T-helper 2 cell treated with Interferon-gamma antibody and Interleukin-4, amounts not matched to agents 100 ng/mL and 5 ng/mL, for 36 hours (primary cell): ENCODE measurements around the gene RDH11. TPM values are rescaled to one million over a fixed set of nuclear protein-coding genes. Genes with fewer than 3 reads are reported as not detected.

Source experiments
- intact Hi-C: fragments of 100-400 bp; cut with micrococcal nuclease; formaldehyde crosslinking; loops from one replicate; pipeline ENCODE4 v1.15.1; 2023
- total RNA-seq: library from RNA; stranded (reverse); gene quantifications from 2 replicates; pipeline ENCODE4 v1.2.3, GENCODE V29; 2022

Gene RDH11
- total RNA-seq, 1 donor from 2014 or later: 46.6 TPM

DNA sequence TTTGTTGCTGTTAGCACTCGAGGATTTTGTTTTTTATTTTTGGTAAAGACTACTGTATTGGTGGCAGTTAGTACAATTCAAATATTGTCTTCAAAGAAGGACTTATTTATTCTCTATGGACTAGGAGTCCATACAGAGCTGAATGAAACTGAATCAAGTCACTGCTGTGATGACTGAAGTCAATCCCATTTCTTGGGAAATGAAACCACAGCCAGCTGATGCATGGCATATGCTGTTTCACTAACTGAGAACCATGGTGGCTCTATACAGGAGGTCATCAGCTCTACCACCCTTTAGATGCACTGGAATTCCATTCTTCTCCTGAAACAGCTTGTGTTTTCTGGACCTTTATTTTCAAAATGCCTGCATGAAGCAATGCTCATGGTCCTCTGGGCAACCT, 43.4 kb downstream of the RDH11 start:
- intact Hi-C loops: no loop called here

DNA sequence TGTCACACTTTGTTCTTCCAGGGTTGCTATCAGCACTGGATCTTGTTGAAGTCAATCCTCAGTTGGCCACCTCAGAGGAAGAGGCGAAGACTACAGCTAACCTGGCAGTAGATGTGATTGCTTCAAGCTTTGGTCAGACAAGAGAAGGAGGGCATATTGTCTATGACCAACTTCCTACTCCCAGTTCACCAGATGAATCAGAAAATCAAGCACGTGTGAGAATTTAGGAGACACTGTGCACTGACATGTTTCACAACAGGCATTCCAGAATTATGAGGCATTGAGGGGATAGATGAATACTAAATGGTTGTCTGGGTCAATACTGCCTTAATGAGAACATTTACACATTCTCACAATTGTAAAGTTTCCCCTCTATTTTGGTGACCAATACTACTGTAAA, 44.9 kb downstream of the RDH11 start:
- intact Hi-C loops: no loop called here

DNA sequence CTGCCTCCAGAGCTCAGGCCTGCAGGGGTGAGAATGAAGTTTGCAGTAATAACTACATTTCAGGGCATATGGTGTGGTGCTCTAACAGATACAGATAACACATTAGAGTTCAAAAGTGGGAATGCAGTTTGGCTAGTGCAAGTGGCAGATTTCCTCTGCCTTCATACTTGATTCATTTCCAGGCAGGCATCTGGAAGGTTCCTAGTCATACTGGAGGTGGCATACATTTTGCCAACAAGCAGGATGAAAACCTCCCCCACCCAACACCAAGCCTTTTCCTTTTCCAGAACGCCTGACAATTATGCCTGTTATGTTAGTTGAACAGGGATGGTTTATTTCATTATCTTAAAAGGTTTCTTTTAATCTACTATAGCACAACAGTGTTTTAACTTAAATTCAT, 45.4 kb downstream of the RDH11 start:
- intact Hi-C loops: no loop called here

DNA sequence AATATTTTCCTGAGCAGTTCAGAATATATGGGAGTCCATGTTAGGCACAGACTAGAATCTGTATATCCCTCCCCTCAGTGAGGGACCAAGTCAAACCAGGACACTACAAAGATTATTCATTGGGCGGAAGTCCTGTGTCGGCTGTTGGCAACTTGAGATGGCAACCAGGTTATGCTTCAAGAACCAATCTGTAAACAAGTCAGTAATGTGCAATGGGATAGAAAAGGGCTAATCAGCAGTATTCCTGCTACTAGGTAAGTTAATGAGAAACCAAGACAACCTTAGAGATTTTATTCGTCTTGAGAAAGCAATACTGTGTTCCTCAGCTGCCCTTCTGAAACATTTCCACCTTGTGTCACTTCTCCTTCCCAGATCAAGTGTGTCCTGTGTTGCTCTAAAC, 49.4 kb downstream of the RDH11 start:
- intact Hi-C loops: no loop called here

DNA sequence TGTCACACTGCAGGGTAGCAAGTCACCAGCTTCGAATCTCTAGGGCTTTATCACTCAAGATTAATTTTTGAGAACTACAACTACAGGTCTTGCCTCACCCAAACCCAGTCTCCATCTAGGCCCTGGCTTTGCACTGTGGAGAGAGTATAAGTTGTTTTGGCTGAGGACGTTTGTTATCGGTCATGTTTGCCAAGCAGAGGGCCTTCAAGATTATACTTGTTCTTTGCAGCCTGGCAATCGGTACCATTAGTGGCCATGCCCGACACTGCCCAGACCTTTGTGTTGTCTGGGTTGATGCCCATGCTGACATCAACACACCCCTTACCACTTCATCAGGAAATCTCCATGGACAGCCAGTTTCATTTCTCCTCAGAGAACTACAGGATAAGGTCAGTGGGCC, 50.1 kb downstream of the RDH11 start:
- intact Hi-C loops: no loop called here

DNA sequence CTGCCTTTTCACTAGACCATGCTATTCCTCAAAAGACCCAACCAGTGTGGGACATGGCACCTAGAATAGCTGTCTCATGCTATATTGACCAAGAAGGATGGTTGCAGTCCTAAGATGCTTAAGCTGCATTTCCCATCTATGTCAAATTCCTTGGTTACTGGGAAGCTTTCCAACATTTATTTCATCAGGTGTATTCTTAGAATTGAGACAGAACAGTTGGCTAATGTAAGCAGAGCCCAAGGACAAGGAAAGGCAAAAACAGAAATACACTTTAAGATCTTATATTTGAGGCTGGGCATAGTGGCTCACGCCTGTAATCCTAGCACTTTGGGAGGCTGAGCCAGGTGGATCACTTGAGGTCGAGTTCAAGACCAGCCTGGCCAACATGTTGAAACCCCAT, 51.1 kb downstream of the RDH11 start:
- intact Hi-C loops: no loop called here

DNA sequence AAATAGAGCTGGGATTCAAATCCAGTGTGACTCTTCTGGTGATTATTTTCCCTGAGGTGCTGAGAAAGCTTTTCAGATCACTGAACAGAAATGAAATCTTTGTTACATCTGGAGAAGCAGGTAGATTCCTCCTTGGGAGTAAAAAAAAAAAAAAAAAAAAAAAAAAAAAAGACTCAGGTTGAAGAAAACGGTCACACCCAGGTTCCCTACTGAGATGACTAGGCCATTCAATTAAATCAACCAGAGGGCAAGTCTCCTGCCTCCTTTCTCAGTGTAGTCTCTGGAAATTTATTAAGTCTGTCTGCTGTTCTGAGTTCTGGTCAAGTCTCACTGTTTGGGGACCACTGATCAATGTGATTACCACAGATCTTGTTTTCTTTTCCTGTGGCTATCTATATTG, 51.9 kb downstream of the RDH11 start:
- intact Hi-C loops: no loop called here

DNA sequence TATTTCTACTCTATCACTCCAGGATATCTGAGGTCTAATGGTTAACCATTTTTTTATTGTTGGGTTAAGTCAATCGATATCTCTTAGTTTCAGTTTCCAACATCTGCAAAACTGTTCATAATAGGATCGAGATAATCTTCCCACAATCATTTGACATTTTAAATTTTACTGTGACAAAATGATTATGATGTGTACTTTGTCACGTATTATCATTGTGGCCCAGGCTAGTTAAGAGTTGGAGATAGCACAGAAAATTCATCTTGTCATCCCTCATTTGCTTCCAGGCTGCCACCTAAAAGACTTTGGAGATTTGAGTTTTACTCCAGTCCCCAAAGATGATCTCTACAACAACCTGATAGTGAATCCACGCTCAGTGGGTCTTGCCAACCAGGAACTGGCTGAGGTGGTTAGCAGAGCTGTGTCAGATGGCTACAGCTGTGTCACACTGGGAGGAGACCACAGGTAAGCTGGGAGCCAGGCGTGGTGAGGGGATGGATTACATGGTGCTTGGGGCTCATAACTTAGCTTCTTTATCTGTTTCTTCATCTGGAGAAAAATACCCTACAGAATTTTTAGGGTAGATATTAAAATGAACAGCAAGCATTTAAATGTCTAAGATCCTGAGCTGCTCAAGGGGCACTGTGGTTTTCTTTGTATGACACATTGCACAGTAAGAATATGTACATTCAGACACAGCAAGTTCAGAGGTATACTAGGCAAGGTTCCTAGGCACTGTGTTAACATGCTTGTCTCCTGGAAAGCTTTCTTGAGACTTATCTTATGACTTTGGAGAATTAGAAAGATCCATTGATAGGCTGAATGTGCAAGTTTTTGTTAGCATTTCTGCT, 53.4 kb downstream of the RDH11 start:
- intact Hi-C loops: no loop called here

DNA sequence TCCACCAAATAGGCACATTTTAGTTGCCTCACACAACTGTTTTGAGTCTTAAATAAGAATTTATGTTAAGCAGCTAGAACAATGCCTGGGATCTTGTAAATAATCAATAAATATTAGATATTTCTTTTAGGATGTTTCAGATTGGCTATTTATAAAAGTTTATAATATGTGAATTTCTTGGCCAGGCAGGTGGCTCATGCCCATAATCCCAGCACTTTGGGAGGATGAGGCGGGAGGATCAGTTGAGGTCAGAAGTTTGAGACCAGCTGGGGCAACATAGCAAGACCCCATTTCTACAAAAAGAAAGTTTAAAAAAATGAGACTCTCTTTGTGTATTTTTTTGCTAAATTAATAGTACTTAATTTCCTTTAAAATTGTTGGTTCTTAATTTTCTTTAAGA, 54.1 kb downstream of the RDH11 start:
- intact Hi-C loops: no loop called here

DNA sequence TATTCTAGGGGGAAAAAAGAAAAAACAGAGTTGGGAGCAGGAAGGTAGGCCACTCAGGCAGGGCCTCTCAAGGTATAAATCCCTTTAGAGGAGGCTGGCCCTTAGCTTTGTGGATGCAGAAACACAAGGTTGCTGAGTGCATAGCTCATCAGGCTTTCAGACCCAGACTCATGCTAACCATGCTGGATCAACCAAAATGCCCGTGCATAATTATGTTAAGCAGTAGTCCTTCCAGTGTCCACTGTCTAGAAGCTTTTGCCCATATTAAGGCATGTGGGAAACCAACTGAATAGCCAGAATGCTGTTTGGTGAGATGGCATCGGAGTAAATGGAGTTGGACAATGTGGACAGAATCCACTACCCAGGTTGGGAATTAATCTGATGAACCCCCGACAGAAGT, 56.9 kb downstream of the RDH11 start:
- intact Hi-C loops: no loop called here

DNA sequence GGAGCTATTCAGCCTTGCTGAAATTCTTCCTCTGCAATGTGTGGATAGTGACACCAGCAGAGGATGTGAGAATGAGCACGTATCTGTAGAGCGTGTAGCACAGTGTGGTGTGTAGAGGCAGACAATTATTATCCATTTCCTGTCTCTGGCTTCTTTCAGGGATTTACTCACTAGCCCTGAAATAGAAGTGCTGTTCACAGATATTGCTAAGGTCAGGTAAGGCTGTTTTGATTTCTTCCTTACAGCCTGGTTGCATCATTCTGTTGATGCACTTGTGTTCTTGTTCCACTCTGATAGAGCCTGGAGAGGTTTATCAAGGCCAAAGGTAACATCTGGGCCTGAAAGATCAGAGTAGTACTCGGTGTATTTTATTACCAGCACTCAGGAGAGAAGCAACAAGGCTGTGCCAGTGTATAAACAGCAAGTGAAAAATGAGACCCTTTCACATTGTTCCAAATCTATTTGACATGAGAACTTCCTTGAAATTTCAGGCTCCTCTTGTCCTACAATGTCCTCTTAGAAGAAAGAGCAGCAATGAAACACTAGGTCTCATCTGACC, 59.1 kb downstream of the RDH11 start:
- intact Hi-C loops: no loop called here

DNA sequence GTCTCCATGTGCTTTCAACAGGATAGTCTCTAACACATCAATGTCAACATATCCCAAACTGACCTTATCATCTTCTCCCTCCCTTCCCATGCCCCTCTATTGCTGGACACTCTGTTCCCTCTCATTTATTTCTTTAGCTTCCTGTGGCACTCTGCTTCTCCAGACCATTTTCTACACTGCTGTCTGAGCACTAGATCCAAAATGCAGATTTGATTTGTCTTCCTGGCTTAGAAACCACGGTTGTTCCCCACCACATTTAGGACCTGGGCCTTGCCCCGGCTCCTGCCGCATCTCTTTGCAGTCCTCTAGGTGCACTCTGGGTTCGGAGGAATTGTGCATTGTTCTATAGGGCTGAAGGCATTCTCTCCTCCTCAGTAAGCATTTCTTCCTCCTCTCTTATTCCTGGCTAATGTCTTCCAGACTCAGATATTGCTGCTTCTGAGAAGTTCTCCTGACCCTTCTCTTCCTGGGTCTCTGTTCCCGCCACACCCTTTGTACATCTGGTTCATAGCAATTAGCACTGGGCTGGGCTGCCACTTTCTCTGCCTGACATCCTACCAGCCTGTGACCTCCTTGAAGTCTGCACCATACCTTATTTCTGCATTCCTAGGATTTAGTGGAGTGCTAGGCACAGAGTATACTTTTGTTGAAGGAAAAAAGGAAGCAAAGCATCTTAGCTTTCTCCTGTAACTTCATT, 62.0 kb downstream of the RDH11 start:
- intact Hi-C loops: no loop called here

DNA sequence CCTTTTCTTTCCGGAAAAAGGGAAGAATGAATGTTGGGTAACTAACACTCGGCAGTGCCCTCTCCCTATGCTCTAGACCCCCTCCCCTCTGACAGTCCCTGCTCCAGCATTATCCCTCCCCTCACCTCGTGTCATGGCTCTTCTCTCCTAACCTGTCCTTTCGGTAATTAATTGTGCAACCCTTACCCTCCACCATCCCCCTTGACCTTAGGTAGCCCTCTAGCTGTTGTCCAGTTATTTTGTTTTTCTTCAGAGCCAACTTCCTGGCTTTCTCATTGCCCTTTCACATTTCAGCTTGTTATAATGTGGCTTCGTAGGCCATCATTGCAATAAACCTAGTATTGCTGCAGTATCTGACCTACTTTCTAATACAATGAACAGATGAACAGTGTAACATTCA, 64.6 kb downstream of the RDH11 start:
- intact Hi-C loops: no loop called here

DNA sequence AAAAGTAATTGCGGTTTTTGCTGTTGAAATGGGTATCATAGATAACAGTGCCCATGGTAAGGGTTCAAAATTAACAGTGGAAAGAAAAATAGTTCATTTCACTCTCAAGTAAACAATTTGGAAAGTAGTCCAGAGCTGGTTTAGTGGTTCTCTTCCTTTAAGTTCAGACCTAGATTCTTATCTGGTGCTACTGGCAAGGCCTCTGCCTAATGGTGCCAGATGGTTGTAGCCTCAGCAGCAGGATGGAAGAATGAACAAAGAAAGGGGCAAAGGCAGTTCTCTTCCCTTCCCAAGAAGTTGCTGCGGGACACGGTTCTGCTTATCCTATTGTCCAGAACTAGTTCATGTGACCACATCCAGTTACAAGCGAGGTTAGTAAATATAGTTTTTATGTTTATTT, 65.4 kb downstream of the RDH11 start:
- intact Hi-C loops: no loop called here

DNA sequence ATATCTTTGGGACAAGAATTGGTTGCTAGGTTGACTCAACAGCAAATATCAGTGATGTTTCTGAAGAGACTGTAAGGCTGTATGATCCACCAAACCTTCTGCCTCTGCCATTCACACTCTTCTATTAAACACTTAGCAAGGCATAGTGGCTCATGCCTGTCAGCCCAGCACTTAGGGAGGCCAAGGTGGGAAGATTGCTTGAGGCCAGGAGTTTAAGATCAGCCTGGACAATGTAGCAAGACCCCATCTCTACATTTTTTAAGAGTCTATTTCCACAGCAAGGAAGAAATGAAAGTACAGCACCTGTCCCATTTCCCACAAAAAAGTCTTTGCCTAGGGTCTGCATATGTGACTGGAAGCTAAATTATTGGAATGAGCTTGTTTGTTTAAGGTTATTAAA, 68.0 kb downstream of the RDH11 start:
- intact Hi-C loops: no loop called here

Other genes starting within 250 kb of the RDH11 start
- 18.4 and 19.4 TPM in 2 replicates for gene TMEM229B, start 207.0 kb downstream of the RDH11 start, total RNA-seq
- gene PLEKHH1, start 162.5 kb downstream of the RDH11 start, total RNA-seq: 0.61 and 0.64 TPM in 2 replicates
- 17.1 and 17.8 TPM in 2 replicates for gene PIGH, start 95.5 kb downstream of the RDH11 start, total RNA-seq
- 9.7 and 10.0 TPM in 2 replicates for gene ARG2, start 75.8 kb downstream of the RDH11 start, total RNA-seq
- 79.2 and 81.1 TPM in 2 replicates for gene VTI1B, start 21.1 kb downstream of the RDH11 start, total RNA-seq
- gene RDH12, start 6.1 kb upstream of the RDH11 start, total RNA-seq: not detected in 2 replicates
- gene ZFYVE26, start 120.8 kb upstream of the RDH11 start, total RNA-seq: 19.3 and 19.4 TPM in 2 replicates
- gene RAD51B, start 124.0 kb upstream of the RDH11 start, total RNA-seq: 28.3 and 31.7 TPM in 2 replicates